RWPE2 (cell line): ENCODE results near the gene IGF2R.
A peak's percentile ranks its signal among the peaks of the same experiment; 100 is the strongest.

Source experiments
- ATAC-seq: fragments of 200-7000 bp; cut with Tn5 transposase; 3 replicates; pipeline ENCODE4 v1.9.1; 2021; ENCODE audit warnings: low read depth
- DNase-seq: peaks from one replicate; pipeline ENCODE4 v3.0.0-alpha.2; 2020; ENCODE audit warnings: low spot score
- H3K27ac ChIP-seq: fragments of 450-650 bp; 2 replicates; pipeline ENCODE4 v1.5.1; 2017; ENCODE audit warnings: mild to moderate bottlenecking; ENCODE audit not compliant: poor library complexity, severe bottlenecking
- H3K27me3 ChIP-seq: fragments of 250-450 bp; sonication (Bioruptor Pico); 2 replicates; pipeline ENCODE4 v1.5.1; 2021; ENCODE audit warnings: mild to moderate bottlenecking, moderate library complexity; ENCODE audit not compliant: insufficient read depth, poor library complexity, severe bottlenecking
- H3K36me3 ChIP-seq: fragments of 250-450 bp; sonication (Bioruptor Pico); 2 replicates; pipeline ENCODE4 v1.5.1; 2020; ENCODE audit warnings: low read depth, mild to moderate bottlenecking, moderate library complexity
- H3K4me1 ChIP-seq: fragments of 250-450 bp; sonication (Bioruptor Pico); 2 replicates; pipeline ENCODE4 v1.5.1; 2021; ENCODE audit warnings: mild to moderate bottlenecking, moderate library complexity; ENCODE audit not compliant: insufficient read depth, poor library complexity, severe bottlenecking
- H3K4me3 ChIP-seq: fragments of 250-450 bp; sonication (Bioruptor Pico); 2 replicates; pipeline ENCODE4 v1.5.1; 2021; ENCODE audit warnings: mild to moderate bottlenecking, moderate library complexity; ENCODE audit not compliant: severe bottlenecking
- H3K9me3 ChIP-seq: fragments of 250-450 bp; sonication (Bioruptor Pico); 2 replicates; pipeline ENCODE4 v1.5.1; 2021; ENCODE audit warnings: mild to moderate bottlenecking, moderate library complexity; ENCODE audit not compliant: severe bottlenecking
- CTCF ChIP-seq: fragments of 450-650 bp; IDR thresholded peaks from one replicate; pipeline ENCODE4 v1.5.1; 2017; ENCODE audit warnings: mild to moderate bottlenecking, moderate library complexity; ENCODE audit not compliant: poor library complexity, severe bottlenecking

The IGF2R gene

GRCh38 chr6:160043784-160044183 lies 74.9 kb downstream of the IGF2R start:
- peak; percentile 3; the same call in 1 of the 3 replicates for ATAC-seq
- Histone ChIP-seq H3K36me3 (peaks cover 71% of the 10 kb centered on the region), H3K4me1 (peaks cover 40% of the 10 kb centered on the region), H3K27me3 (no peaks in the 10 kb centered on the region), H3K9me3 (no peaks in the 10 kb centered on the region), H3K27ac (peak overlapping the region; percentile 89), H3K4me3 (no peak overlapping the region)
- no peak for TF ChIP-seq CTCF
- no peak for DNase-seq

GRCh38 chr6:160044687-160045086 lies 75.8 kb downstream of the IGF2R start:
- H3K36me3 ChIP-seq = peaks cover 80% of the 10 kb centered on the region

DNA sequence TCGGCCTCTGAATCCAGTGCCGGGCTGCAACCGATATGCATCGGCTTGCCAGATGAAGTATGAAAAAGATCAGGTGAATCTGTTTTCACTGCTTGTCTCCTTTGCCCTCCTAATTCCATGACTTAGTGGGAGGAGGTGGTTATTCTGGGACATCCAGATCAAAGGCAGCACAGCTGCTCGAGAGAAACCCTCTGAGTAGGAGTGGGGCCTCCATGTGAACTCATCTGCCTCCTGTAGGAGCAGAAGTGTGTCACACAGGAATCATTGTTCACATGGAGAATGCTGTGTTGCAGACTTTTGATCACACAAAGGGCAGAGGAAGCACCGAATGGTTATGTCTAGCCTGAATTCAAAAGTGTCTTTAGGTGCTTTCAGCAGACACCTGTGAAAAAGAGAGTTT lies 79.6 kb downstream of the IGF2R start:
- H3K4me1 ChIP-seq = peaks cover 12% of the 10 kb centered on the region

More at GRCh38 chr6:160044687-160045086, 75.8 kb downstream of the IGF2R start:
- H3K27ac ChIP-seq = peak overlapping the region; percentile 89
- no peaks in the 10 kb centered on the region for H3K9me3 ChIP-seq
- ATAC-seq (no peak), DNase-seq (no peak)
- peaks cover 40% of the 10 kb centered on the region for H3K4me1 ChIP-seq
- no peak overlapping the region for H3K4me3 ChIP-seq
- TF ChIP-seq CTCF = no peak
- H3K27me3 ChIP-seq = no peaks in the 10 kb centered on the region

DNA sequence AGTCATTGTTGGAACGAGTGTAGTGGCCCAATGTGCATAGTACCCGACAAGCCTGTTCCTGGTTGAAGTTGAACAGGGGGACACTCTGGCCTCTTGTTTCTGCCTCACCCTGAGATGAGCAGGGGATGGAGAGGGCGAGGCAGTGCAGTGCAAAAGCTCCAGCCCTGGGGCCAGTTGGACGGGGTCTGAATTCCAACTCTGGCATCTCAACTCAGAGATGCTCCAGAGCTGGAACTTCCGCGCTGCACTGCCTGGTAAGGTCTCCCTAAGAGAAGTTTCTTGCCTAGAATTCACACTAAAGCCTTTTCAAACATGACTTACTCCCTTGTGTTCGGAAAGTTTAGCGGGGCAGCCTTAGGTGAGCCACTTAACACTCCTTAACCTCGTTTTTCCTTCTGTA lies 80.5 kb downstream of the IGF2R start:
- Histone ChIP-seq H3K4me3 (no peak overlapping the region), H3K27ac (no peak overlapping the region), H3K9me3 (no peaks in the 10 kb centered on the region), H3K27me3 (no peaks in the 10 kb centered on the region), H3K4me1 (peaks cover 3% of the 10 kb centered on the region), H3K36me3 (peaks cover 98% of the 10 kb centered on the region)
- no peak for TF ChIP-seq CTCF
- no peak for DNase-seq
- no peak for ATAC-seq

More for the DNA sequence above, 79.6 kb downstream of the IGF2R start:
- DNase-seq (no peak), ATAC-seq (no peak)
- Histone ChIP-seq H3K36me3 (peaks cover 97% of the 10 kb centered on the region), H3K4me3 (no peak overlapping the region), H3K9me3 (no peaks in the 10 kb centered on the region), H3K27ac (no peak overlapping the region), H3K27me3 (no peaks in the 10 kb centered on the region)
- no peak for TF ChIP-seq CTCF

- ATAC-seq = no peak
- DNase-seq = no peak
- no peak for TF ChIP-seq CTCF
- Histone ChIP-seq H3K27ac (no peak overlapping the region), H3K27me3 (no peaks in the 10 kb centered on the region), H3K4me3 (no peak overlapping the region), H3K36me3 (peaks cover 94% of the 10 kb centered on the region), H3K4me1 (no peaks in the 10 kb centered on the region), H3K9me3 (no peaks in the 10 kb centered on the region)
Observed at GRCh38 chr6:160050022-160050421, 81.1 kb downstream of the IGF2R start.
